HK-2 (cell line): ENCODE data around the gene DDX39B.
"Not testable (repeated sequence)": the region's sequence is repeated elsewhere in the genome, so short reads cannot be mapped to it uniquely, and the experiment has no call there.

ENCODE experiments used
- DNase-seq: peaks from one replicate; pipeline ENCODE4 v3.0.0-alpha.2; 2018; ENCODE audit not compliant: unreplicated experiment

DDX39B gene

DNA sequence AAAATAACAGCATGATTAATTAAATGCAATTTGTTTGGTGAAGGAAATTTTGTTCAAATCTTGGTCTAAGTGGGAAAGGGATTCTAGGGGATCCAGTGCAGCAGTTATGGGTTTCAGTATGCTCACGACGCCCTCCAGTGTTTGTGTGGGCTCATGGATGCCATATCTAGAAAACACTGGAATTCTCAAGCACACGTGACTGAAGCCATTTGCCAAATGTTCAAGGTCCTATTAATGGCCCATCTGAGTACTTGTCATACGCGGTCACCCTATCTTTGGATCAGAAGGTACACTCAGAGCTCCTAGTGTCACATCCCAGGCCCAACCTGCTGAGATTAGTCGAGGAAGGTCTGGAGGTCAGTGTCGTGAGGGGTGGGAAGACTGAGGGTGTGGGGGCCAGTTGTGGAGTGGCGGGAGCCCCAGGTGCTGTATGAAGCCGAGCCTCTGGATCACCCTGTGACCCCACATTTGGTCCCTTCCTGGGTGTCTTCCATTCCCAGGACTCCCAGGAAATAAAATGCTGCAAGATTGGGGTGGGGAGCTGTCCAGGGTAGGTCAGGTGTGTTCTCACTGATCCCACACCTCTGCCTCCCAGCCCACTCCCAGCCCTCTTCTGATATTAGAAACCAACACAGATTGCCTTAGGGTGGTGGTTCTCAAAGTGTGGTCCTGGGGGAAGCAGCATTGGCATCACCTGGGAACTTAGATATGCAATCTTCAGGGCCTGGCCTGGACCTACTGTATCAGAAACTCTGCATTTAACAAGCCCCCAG, 55.6 kb downstream of the DDX39B start:
- not testable (repeated sequence) for DNase-seq

DNA sequence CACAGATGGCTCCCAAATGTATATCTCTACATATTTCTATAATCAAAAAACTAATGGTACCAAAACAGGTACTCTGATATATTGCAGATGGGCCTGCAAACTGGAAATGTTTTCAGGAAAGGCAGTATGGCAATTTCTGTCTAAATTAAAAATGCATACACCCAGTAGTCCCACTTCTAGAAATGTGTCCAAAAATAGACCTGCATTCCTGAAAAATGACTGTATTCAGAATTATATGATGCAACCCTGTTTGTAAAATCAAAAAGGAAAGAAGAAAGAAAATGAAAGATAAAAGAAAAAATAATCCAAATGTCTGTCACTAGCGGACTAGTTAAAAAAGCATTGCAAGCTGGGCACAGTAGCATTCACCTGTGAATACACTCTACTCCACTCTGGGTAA, 56.7 kb downstream of the DDX39B start:
- no peak for DNase-seq

DNA sequence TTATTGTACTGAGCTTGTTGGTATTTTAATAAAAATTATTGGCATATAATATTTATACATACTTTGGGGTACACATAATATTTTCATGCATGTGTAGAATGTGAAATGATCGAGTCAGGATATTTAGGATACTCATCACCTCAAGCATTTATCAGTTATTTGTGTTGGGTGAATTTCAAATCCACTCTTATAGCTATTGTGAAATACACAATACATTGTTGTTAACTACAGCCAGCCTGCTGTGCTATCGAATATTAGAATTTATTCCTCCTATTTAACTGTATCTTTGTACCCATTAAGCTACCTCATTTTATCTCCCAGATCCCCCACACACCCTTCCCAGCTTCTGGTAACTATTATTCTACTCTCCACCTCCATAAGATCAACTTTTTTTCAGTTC, 58.4 kb downstream of the DDX39B start:
- DNase-seq: no peak

DNA sequence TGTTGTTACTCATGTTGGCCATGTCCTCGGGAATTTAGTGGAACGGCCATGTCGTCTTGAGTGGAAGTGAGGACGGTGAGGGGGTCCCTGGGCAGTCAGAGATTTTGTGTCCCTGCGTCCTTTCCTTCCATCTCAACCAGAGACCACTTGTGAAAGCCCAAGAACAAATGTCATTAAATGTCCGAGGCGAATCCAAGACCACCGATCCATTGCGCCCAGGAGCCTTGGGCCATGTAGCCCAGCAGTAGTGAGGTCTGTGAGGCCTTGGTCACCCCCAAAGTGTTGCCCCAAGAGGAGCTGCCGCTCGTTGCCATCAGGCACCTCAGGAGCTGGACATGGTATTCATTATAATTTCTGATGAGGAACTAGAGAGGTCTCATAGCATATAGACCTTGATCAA, 61.2 kb downstream of the DDX39B start:
- no peak for DNase-seq
